Measurements from ENCODE around the gene EFCAB8.
A peak's percentile ranks its signal among the peaks of the same experiment; 100 is the strongest.
"Not testable (repeated sequence)": the region's sequence is repeated elsewhere in the genome, so short reads cannot be mapped to it uniquely, and the experiment has no call there.

Gene EFCAB8

GRCh38 chr20:32889281-32889680 lies 30.6 kb downstream of the EFCAB8 start:
- DNase-seq = no peak

GRCh38 chr20:32891491-32891890 lies 32.8 kb downstream of the EFCAB8 start:
- no peak for DNase-seq

- DNase-seq = no peak
These were observed 33.4 kb downstream of the EFCAB8 start for GRCh38 chr20:32891926-32892660.

- no peak for DNase-seq
These were observed 34.7 kb downstream of the EFCAB8 start for GRCh38 chr20:32893263-32894025.

- DNase-seq = peak; percentile 33
These were observed 35.3 kb downstream of the EFCAB8 start for GRCh38 chr20:32894026-32894483.

- DNase-seq = no peak
These were observed 36.1 kb downstream of the EFCAB8 start for GRCh38 chr20:32894711-32895355.

GRCh38 chr20:32896521-32897280 lies 38.0 kb downstream of the EFCAB8 start:
- DNase-seq = no peak

GRCh38 chr20:32898729-32899128 lies 40.0 kb downstream of the EFCAB8 start:
- DNase-seq = no peak

GRCh38 chr20:32902456-32903420 lies 44.0 kb downstream of the EFCAB8 start:
- DNase-seq = peak; percentile 78

- no peak for DNase-seq
These were observed 45.0 kb downstream of the EFCAB8 start for GRCh38 chr20:32903666-32904175.

GRCh38 chr20:32904678-32905077 lies 46.0 kb downstream of the EFCAB8 start:
- not testable (repeated sequence) for DNase-seq

- DNase-seq = no peak
These were observed 47.5 kb downstream of the EFCAB8 start for GRCh38 chr20:32906200-32906599.

GRCh38 chr20:32906871-32907495 lies 48.3 kb downstream of the EFCAB8 start:
- DNase-seq = no peak

- DNase-seq = no peak
These were observed 49.2 kb downstream of the EFCAB8 start for GRCh38 chr20:32907886-32908285.

- no peak for DNase-seq
These were observed 49.9 kb downstream of the EFCAB8 start for GRCh38 chr20:32908334-32909292.

- no peak for DNase-seq
These were observed 50.7 kb downstream of the EFCAB8 start for GRCh38 chr20:32909451-32909850.

GRCh38 chr20:32909896-32910571 lies 51.3 kb downstream of the EFCAB8 start:
- no peak for DNase-seq

- no peak for DNase-seq
These were observed 52.6 kb downstream of the EFCAB8 start for GRCh38 chr20:32911355-32911754.

GRCh38 chr20:32912688-32913087 lies 54.0 kb downstream of the EFCAB8 start:
- DNase-seq = no peak
